HEK293 (cell line): Measurements from ENCODE around the gene EFCAB6.

Experiments used
- CTCF ChIA-PET: fragments of 350-600 bp; formaldehyde crosslinking; extraction: SDS; loops from one replicate; lab custom pipeline; 2021; ENCODE audit warnings: antibody characterized with exemption; lab: Yijun Ruan, JAX
- POLR2A ChIA-PET: fragments of 300-600 bp; formaldehyde crosslinking; extraction: SDS; loops from one replicate; lab custom pipeline; 2020; ENCODE audit warnings: antibody characterized with exemption, inconsistent platforms; lab: Yijun Ruan, JAX
- H3K27ac ChIP-seq: fragments of 200-500 bp; sonication (Bioruptor generic); 2 replicates; pipeline ENCODE4 v1.5.1; 2014; ENCODE audit warnings: low read depth, low read length, control low read depth, inconsistent platforms; ENCODE audit errors: extremely low read depth
- H3K36me3 ChIP-seq, 2 experiments: fragments of 200-500 bp in 1 of 2; sonication (Bioruptor generic) in 1 of 2; 1 replicate in 1 of 2; 2 replicates in 1 of 2; pipeline ENCODE4 v1.5.1; 2014 to 2017; ENCODE audit warnings: inconsistent platforms in 2 of 2, low read length in 2 of 2; ENCODE audit not compliant: control insufficient read depth in 2 of 2, insufficient read depth in 1 of 2
- H3K4me1 ChIP-seq: fragments of 200-500 bp; sonication (Bioruptor generic); 2 replicates; pipeline ENCODE4 v1.5.1; 2014; ENCODE audit warnings: mild to moderate bottlenecking, low read length, inconsistent platforms; ENCODE audit not compliant: control insufficient read depth, insufficient read depth
- H3K4me3 ChIP-seq: 2 replicates; pipeline ENCODE4 v1.5.1; 2011; ENCODE audit warnings: low read depth, mild to moderate bottlenecking, control low read depth, low read length, moderate library complexity
- H3K9me3 ChIP-seq: fragments of 200-500 bp; sonication (Bioruptor generic); 2 replicates; pipeline ENCODE4 v1.5.1; 2014; ENCODE audit warnings: low read depth, low read length, inconsistent platforms; ENCODE audit not compliant: control insufficient read depth, insufficient read depth
- HOXA7 ChIP-seq: sonication (generic); formaldehyde crosslinking; IDR thresholded peaks from 2 replicates; pipeline ENCODE4 v1.8.1; 2022; ENCODE audit warnings: missing genetic modification reagents, borderline replicate concordance
- KLF7 ChIP-seq: fragments of 450-650 bp; formaldehyde crosslinking; IDR thresholded peaks from 2 replicates; pipeline ENCODE4 v1.5.1; 2016; ENCODE audit warnings: missing biosample characterization, missing genetic modification characterization, borderline replicate concordance
- MYNN ChIP-seq: fragments of 450-650 bp; formaldehyde crosslinking; IDR thresholded peaks from 2 replicates; pipeline ENCODE4 v1.5.1; 2016; ENCODE audit warnings: missing biosample characterization, missing genetic modification characterization, borderline replicate concordance
- PRDM10 ChIP-seq: fragments of 450-650 bp; formaldehyde crosslinking; IDR thresholded peaks from 2 replicates; pipeline ENCODE4 v1.5.1; 2016; ENCODE audit warnings: missing biosample characterization, missing genetic modification characterization
- RBAK ChIP-seq: fragments of 450-650 bp; formaldehyde crosslinking; IDR thresholded peaks from 2 replicates; pipeline ENCODE4 v1.5.1; 2016; ENCODE audit warnings: missing biosample characterization, missing genetic modification characterization
- ZFP37 ChIP-seq: fragments of 450-650 bp; formaldehyde crosslinking; IDR thresholded peaks from 2 replicates; pipeline ENCODE4 v1.5.1; 2016; ENCODE audit warnings: missing biosample characterization, missing genetic modification characterization
- ZNF114 ChIP-seq: fragments of 450-650 bp; formaldehyde crosslinking; IDR thresholded peaks from 2 replicates; pipeline ENCODE4 v1.5.0; 2017; ENCODE audit warnings: missing biosample characterization, missing genetic modification characterization
- ZNF121 ChIP-seq: fragments of 450-650 bp; formaldehyde crosslinking; IDR thresholded peaks from 2 replicates; pipeline ENCODE4 v1.5.1; 2016; ENCODE audit warnings: missing biosample characterization, missing genetic modification characterization
- ZNF132 ChIP-seq: fragments of 450-650 bp; formaldehyde crosslinking; IDR thresholded peaks from 2 replicates; pipeline ENCODE4 v1.5.1; 2017; ENCODE audit warnings: missing biosample characterization, missing genetic modification characterization, borderline replicate concordance
- ZNF138 ChIP-seq: fragments of 450-650 bp; formaldehyde crosslinking; IDR thresholded peaks from 2 replicates; pipeline ENCODE4 v1.5.1; 2016; ENCODE audit warnings: missing biosample characterization, missing genetic modification characterization, borderline replicate concordance
- ZNF223 ChIP-seq: fragments of 450-650 bp; formaldehyde crosslinking; IDR thresholded peaks from 2 replicates; pipeline ENCODE4 v1.5.1; 2016; ENCODE audit warnings: missing biosample characterization, missing genetic modification characterization
- ZNF26 ChIP-seq: fragments of 450-650 bp; formaldehyde crosslinking; IDR thresholded peaks from 2 replicates; pipeline ENCODE4 v1.5.1; 2016; ENCODE audit warnings: missing biosample characterization, missing genetic modification characterization
- ZNF302 ChIP-seq: fragments of 450-650 bp; formaldehyde crosslinking; IDR thresholded peaks from 2 replicates; pipeline ENCODE4 v1.5.1; 2016; ENCODE audit warnings: missing biosample characterization, missing genetic modification characterization, low read depth
- ZNF335 ChIP-seq: fragments of 450-650 bp; formaldehyde crosslinking; conservative IDR thresholded peaks from 2 replicates; pipeline ENCODE4 v1.5.1; 2016; ENCODE audit warnings: missing biosample characterization, missing genetic modification characterization
- ZNF341 ChIP-seq: fragments of 450-650 bp; formaldehyde crosslinking; IDR thresholded peaks from 2 replicates; pipeline ENCODE4; 2016; ENCODE audit warnings: low read depth, missing biosample characterization, missing genetic modification characterization
- ZNF37A ChIP-seq: fragments of 450-650 bp; IDR thresholded peaks from 2 replicates; pipeline ENCODE4 v1.5.1; 2018; ENCODE audit warnings: missing biosample characterization, missing genetic modification characterization
- ZNF394 ChIP-seq: fragments of 450-650 bp; formaldehyde crosslinking; IDR thresholded peaks from 2 replicates; pipeline ENCODE4 v1.5.1; 2016; ENCODE audit warnings: missing biosample characterization, missing genetic modification characterization, mild to moderate bottlenecking, moderate library complexity, borderline replicate concordance
- ZNF423 ChIP-seq: fragments of 450-650 bp; formaldehyde crosslinking; IDR thresholded peaks from 2 replicates; pipeline ENCODE4 v1.5.1; 2016; ENCODE audit warnings: missing biosample characterization, missing genetic modification characterization
- ZNF501 ChIP-seq: fragments of 450-650 bp; formaldehyde crosslinking; IDR thresholded peaks from 2 replicates; pipeline ENCODE4 v1.5.1; 2016; ENCODE audit warnings: missing biosample characterization, missing genetic modification characterization
- ZNF704 ChIP-seq: fragments of 450-650 bp; formaldehyde crosslinking; IDR thresholded peaks from 2 replicates; pipeline ENCODE4 v1.5.1; 2016; ENCODE audit warnings: missing biosample characterization, missing genetic modification characterization
- ZNF792 ChIP-seq: fragments of 450-650 bp; formaldehyde crosslinking; IDR thresholded peaks from 2 replicates; pipeline ENCODE4 v1.5.1; 2016; ENCODE audit warnings: missing biosample characterization, missing genetic modification characterization
- TF ChIP-seq, protein P1 (sequence below): fragments of 450-650 bp; formaldehyde crosslinking; IDR thresholded peaks from 2 replicates; pipeline ENCODE4 v1.5.1; 2016; ENCODE audit warnings: missing biosample characterization, missing genetic modification characterization, borderline replicate concordance
- TF ChIP-seq, protein P2 (sequence below): fragments of 450-650 bp; formaldehyde crosslinking; IDR thresholded peaks from 2 replicates; pipeline ENCODE4 v1.5.1; 2016; ENCODE audit warnings: missing biosample characterization, missing genetic modification characterization, low read depth

Gene EFCAB6

DNA sequence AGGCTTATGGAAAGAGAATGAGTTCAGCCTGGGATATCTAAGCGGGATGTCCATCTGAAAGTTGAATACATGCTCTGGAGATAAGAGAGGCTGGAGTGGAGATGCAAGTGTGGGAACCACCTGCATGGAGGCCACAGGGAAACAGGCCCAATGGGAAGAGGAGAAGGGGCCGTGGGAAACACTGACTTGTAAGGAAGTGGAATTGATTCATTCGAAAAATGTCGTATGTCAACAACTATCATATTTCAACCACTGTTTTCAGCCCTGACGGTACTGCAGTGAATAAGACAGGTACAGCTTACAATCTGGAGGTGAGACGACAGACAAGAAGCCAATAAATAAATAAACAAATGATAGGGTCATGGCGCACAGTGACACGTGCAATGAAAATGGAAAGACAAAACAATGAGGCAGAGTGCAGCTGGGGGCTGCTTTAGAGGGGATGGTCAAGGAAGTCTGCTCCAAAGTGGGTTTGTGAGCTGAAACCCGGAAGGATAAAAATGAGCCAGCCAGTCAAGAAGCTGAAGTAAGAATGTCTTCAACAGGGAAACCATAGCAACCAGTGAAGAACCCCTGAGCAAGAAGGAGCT lies 35.9 kb downstream of the EFCAB6 start:
- no peaks in the 10 kb centered on the region for H3K36me3 ChIP-seq
- ChIA-PET POLR2A (no interaction called here), CTCF (interaction anchor here (0.7 to 1.0 kb wide), 4 partner anchors 8 to 78 kb away, joined by 3 to 5 read pairs (median 3); no protein-coding TSS in a partner anchor)
- H3K9me3 ChIP-seq, result no peaks in the 10 kb centered on the region
- H3K4me3 ChIP-seq, result no peak overlapping the region
- TF ChIP-seq KLF7 (tag by site-specific recombination) (no peak), ZNF704 (tag by site-specific recombination) (no peak), ZNF138 (tag by site-specific recombination) (no peak), ZNF335 (tag by site-specific recombination) (no peak), ZNF302 (tag by site-specific recombination) (no peak), ZNF223 (no peak), ZNF114 (tag by site-specific recombination) (no peak), ZNF121 (tag by site-specific recombination) (no peak), ZNF423 (tag by site-specific recombination) (no peak), ZNF394 (tag by site-specific recombination) (no peak), ZNF132 (tag by site-specific recombination) (no peak), ZFP37 (tag by site-specific recombination) (no peak), RBAK (tag by site-specific recombination) (no peak)
- TF ChIP-seq, protein P1, sequence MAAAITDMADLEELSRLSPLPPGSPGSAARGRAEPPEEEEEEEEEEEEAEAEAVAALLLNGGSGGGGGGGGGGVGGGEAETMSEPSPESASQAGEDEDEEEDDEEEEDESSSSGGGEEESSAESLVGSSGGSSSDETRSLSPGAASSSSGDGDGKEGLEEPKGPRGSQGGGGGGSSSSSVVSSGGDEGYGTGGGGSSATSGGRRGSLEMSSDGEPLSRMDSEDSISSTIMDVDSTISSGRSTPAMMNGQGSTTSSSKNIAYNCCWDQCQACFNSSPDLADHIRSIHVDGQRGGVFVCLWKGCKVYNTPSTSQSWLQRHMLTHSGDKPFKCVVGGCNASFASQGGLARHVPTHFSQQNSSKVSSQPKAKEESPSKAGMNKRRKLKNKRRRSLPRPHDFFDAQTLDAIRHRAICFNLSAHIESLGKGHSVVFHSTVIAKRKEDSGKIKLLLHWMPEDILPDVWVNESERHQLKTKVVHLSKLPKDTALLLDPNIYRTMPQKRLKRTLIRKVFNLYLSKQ, result no peak
- TF ChIP-seq, protein P2, sequence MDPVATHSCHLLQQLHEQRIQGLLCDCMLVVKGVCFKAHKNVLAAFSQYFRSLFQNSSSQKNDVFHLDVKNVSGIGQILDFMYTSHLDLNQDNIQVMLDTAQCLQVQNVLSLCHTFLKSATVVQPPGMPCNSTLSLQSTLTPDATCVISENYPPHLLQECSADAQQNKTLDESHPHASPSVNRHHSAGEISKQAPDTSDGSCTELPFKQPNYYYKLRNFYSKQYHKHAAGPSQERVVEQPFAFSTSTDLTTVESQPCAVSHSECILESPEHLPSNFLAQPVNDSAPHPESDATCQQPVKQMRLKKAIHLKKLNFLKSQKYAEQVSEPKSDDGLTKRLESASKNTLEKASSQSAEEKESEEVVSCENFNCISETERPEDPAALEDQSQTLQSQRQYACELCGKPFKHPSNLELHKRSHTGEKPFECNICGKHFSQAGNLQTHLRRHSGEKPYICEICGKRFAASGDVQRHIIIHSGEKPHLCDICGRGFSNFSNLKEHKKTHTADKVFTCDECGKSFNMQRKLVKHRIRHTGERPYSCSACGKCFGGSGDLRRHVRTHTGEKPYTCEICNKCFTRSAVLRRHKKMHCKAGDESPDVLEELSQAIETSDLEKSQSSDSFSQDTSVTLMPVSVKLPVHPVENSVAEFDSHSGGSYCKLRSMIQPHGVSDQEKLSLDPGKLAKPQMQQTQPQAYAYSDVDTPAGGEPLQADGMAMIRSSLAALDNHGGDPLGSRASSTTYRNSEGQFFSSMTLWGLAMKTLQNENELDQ (tag by site-specific recombination), result no peak
- no peak overlapping the region for H3K27ac ChIP-seq
- H3K4me1 ChIP-seq, result no peaks in the 10 kb centered on the region

DNA sequence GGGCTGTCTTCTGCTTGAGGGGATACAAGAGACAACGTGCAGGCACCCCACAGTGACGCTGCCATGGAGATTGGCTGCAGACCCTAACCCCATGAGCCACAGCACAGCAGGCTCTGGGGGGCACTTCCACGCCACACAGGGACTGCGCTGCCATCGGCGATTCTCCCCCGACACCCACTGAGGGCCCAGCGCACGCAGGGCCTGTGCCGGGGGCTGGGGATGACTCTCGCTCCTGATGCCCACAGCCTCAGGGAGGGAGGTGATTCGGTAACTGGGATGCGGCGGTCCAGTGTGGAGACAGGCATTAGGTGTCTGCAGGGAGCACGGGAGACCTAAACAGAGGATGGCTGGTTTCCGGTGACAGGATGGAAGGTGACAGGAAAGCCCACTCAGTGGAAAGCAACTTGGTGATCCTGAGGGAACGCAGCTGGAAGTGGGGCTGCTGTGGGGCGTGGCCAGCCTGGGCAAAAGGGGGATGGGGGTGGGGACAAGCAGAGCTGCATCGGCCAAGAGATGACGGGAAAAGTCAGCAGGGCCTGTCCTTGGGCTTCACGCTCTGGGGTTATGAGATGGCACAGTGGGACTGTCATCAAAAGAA lies 37.7 kb downstream of the EFCAB6 start:
- ChIA-PET POLR2A (no interaction called here), CTCF (no interaction called here)
- Histone ChIP-seq H3K4me1 (no peaks in the 10 kb centered on the region), H3K9me3 (no peaks in the 10 kb centered on the region), H3K36me3 (no peaks in the 10 kb centered on the region), H3K4me3 (no peak overlapping the region), H3K27ac (no peak overlapping the region)
- TF ChIP-seq MYNN (tag by site-specific recombination), result no peak
- no peak for TF ChIP-seq ZNF37A
- no peak for TF ChIP-seq ZNF501 (tag by site-specific recombination)
- TF ChIP-seq ZNF341 (tag by site-specific recombination), result no peak
- TF ChIP-seq HOXA7 (CRISPR knock-in tag), result no peak
- TF ChIP-seq PRDM10, result no peak
- no peak for TF ChIP-seq ZNF26
- no peak for TF ChIP-seq ZNF792
